Ectodermal cell (in vitro differentiated cells): ENCODE measurements around the gene MYOCOS.
"Not testable (repeated sequence)": the region's sequence is repeated elsewhere in the genome, so short reads cannot be mapped to it uniquely, and the experiment has no call there.

Experiments
- H3K27ac ChIP-seq: 2 replicates; pipeline ENCODE4 v1.7.0; 2013; ENCODE audit warnings: mild to moderate bottlenecking, low read depth, low read length; ENCODE audit not compliant: insufficient read depth, poor library complexity, severe bottlenecking
- H3K27me3 ChIP-seq: 2 replicates; pipeline ENCODE4 v1.7.0; 2013; ENCODE audit warnings: mild to moderate bottlenecking, low read length; ENCODE audit not compliant: insufficient read depth, control insufficient read depth, poor library complexity, severe bottlenecking
- H3K36me3 ChIP-seq: one replicate; pipeline ENCODE4 v1.7.0; 2013; ENCODE audit warnings: low read length; ENCODE audit not compliant: control insufficient read depth, insufficient read depth
- H3K4me1 ChIP-seq: one replicate; pipeline ENCODE4 v1.7.0; 2013; ENCODE audit warnings: low read length; ENCODE audit not compliant: control insufficient read depth, insufficient read depth
- H3K4me3 ChIP-seq: 2 replicates; pipeline ENCODE4 v1.7.0; 2013; ENCODE audit warnings: low read depth, low read length, control low read depth; ENCODE audit not compliant: insufficient read depth
- H3K9me3 ChIP-seq: 2 replicates; pipeline ENCODE4 v1.7.0; 2013; ENCODE audit warnings: mild to moderate bottlenecking, low read length, moderate library complexity; ENCODE audit not compliant: control insufficient read depth
- WGBS, 2 experiments: methylation state at CpG; one replicate each; pipeline ENCODE4 v1.1.7; 2013; ENCODE audit warnings: missing lambda C conversion rate in 2 of 2; 5-methylcytosine and 5-hydroxymethylcytosine counted together

Gene MYOCOS

DNA sequence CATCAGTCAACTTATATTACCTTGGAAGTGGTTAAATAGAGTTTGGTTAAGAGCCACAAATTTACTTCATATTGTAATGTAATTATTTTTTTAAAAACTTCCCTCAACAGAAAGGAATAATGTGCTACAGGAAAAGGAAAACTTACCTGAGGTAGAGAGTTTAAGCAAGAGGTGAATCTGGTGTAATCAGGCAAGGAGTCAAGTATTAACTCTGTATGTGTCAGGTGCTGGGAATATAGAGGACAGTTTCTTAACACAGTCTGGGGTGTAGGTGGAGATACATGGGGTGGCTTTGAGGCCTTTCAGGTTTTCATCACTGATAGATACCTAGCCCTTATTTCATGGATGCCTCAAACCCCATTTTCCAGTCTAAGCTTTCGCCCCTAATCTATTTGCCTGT, 25.9 kb upstream of the MYOCOS start:
- WGBS, 2 experiments: 100% methylated on average over 1 of the region's 1 CpG
- Histone ChIP-seq H3K4me1 (no peaks in the 10 kb centered on the region), H3K27me3 (no peaks in the 10 kb centered on the region), H3K4me3 (no peak overlapping the region), H3K27ac (no peak overlapping the region), H3K9me3 (no peaks in the 10 kb centered on the region), H3K36me3 (peaks cover 6% of the 10 kb centered on the region)

DNA sequence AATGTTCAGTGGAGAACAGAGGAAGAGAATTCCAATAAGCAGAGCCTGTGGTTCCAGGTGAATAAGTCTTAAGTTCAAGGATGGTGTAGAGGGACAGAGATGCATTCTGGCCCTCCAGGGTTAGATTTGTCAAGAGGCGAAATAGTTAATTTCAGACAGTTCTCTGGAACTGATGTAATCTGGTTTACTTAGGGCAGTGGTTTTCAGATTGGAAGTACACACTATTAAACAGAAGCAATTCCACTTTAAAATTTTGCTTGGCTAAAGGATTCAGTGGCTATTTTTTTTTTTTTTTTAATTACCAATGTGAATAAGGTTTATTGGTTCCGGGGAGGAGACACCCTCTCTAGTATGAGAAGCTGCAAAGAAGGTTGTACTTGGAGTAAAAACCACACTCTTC, 25.3 kb upstream of the MYOCOS start:
- Histone ChIP-seq H3K27me3 (no peaks in the 10 kb centered on the region), H3K4me1 (no peaks in the 10 kb centered on the region), H3K9me3 (no peaks in the 10 kb centered on the region), H3K27ac (no peak overlapping the region), H3K4me3 (no peak overlapping the region), H3K36me3 (peaks cover 6% of the 10 kb centered on the region)
- WGBS, 2 experiments: 86 to 96% methylated on average over 2 of the region's 2 CpGs

DNA sequence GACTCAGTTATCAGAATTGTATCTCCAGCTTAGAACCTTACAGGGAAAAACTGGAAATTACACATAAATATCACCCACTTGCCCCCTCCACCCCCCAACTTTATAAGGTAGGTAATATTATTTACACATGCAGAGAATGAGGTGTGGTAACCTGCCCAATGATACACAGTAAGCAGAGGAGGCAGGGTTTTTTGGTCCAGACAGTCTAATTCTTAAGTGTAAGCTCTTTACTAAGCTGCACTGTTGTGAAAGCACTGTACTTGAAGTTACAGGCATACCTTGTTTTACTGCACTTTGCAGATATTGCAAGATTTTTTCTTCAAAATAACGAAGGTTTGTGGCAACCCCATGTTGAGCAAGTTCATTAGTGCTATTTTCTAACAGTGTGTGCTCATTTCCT, 24.8 kb upstream of the MYOCOS start:
- H3K9me3 ChIP-seq: no peaks in the 10 kb centered on the region
- WGBS, 2 experiments: 90 to 94% methylated on average over 1 of the region's 1 CpG

DNA sequence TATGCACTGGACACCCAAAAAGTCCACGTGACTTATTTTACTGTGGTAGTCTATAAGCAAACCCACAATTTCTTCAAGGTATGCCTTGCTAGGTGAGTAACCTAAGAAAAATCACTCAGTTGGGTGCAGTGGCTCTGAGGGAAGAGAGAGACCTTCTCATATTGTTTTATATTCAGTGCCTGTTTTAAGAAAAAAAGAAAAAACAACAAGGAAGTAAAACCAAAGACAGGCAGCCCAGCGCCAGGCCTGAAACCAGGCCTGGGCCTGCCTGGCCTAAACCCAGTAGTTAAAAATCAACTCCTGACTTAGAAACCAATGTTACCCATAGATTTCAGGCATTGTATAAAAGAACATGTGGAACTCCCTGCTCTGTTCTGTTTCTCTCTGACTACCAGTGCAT, 21.7 kb upstream of the MYOCOS start:
- not testable (repeated sequence) for H3K4me3 ChIP-seq, H3K36me3 ChIP-seq, H3K27ac ChIP-seq, H3K9me3 ChIP-seq, H3K27me3 ChIP-seq, H3K4me1 ChIP-seq
- WGBS, 2 experiments: 100% methylated on average over 2 of the region's 2 CpGs

More for the DNA sequence above, 24.8 kb upstream of the MYOCOS start:
- Histone ChIP-seq H3K36me3 (peaks cover 3% of the 10 kb centered on the region), H3K4me1 (no peaks in the 10 kb centered on the region), H3K4me3 (no peak overlapping the region), H3K27me3 (no peaks in the 10 kb centered on the region), H3K27ac (no peak overlapping the region)

DNA sequence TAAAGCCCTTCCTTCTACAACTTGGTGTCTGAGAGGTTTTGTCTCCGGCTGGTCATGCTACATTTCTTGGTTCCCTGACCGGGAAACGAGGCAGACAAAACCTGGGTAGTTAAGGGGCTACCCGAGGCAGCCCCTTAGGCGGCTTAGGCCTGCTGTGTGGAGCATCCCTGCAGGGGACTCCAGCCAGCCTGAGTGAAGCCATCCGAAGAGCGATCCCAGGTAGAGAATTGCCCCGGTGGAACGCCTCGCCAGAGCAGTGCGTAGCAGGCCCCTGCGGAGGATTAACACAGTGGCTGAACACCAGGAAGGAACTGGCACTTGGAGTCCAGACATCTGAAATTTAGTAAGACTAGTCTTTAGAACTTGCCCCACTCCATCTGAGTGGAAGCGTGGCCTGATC, 21.2 kb upstream of the MYOCOS start:
- H3K36me3 ChIP-seq: no peaks in the 10 kb centered on the region
- WGBS, 2 experiments: 87 to 91% methylated on average over 13 of the region's 13 CpGs
- no peak overlapping the region for H3K4me3 ChIP-seq
- no peak overlapping the region for H3K27ac ChIP-seq
- H3K9me3 ChIP-seq: no peaks in the 10 kb centered on the region
- H3K4me1 ChIP-seq: no peaks in the 10 kb centered on the region
- no peaks in the 10 kb centered on the region for H3K27me3 ChIP-seq

DNA sequence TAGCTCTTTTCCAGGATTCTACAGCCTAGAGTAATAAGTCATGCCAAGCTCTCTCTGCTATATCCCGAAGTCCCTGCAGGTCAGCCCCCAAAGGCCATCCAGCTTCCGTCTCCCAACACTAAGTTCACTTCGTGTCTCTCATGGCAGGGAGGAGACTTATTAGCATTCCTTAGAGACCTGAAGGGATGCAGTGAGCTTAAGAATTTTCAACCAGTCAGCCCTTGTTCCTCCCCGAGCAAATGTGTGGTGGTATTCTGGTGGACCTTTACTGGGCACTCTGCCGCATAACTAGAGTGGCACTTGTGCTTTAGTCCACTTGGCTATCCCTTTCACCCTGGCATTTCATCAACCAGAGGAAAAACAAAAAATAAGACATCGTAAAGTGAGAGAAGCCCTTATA, 19.0 kb upstream of the MYOCOS start:
- WGBS, 2 experiments: 56 to 60% methylated on average over 6 of the region's 6 CpGs
- not testable (repeated sequence) for H3K27ac ChIP-seq, H3K36me3 ChIP-seq, H3K4me1 ChIP-seq, H3K4me3 ChIP-seq, H3K9me3 ChIP-seq, H3K27me3 ChIP-seq

DNA sequence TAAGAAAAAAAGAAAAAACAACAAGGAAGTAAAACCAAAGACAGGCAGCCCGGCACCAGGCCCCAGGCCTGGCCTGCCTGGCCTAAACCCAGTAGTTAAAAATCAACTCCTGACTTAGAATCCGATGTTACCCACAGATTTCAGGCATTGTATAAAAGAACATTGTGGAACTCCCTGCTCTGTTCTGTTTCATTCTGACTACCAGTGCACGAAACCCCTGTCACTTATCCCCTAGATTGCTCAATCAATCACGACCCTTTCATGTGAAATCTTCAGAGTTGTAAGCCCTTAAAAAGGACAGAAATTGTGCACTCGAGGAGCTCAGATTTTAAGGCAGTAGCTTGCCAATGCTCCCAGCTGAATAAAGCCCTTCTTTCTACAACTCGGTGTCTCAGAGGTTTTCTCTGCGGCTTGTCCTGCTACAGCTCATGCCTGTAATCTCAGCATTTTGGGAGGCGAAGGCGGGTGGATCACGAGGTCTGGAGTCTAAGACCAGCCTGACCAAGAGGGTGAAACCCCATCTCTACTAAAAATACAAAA, 15.6 kb upstream of the MYOCOS start:
- H3K4me3 ChIP-seq: no peak overlapping the region
- no peak overlapping the region for H3K27ac ChIP-seq
- 92 to 93% methylated on average over 10 of the region's 10 CpGs for WGBS, 2 experiments
- no peaks in the 10 kb centered on the region for H3K36me3 ChIP-seq
- no peaks in the 10 kb centered on the region for H3K4me1 ChIP-seq
- H3K9me3 ChIP-seq: no peaks in the 10 kb centered on the region
- no peaks in the 10 kb centered on the region for H3K27me3 ChIP-seq

DNA sequence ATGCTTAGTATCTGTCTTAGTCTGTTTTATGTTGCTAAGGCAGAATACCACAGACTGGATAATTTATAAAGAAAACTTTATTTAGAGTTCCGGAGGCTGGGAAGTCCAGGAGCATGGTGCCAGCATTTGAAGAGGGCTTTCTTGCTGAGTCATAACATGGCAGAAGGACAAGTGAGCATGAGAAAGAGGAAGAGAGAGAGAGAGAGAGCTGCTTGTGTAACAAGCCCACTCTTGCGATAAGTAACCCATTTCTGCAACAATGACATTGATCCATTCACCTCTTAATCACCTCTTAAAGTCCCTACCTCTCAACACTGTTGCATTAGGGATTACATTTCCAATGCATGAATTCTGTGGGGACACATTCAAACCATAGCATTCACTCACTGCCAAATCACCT, 11.7 kb upstream of the MYOCOS start:
- H3K27ac ChIP-seq: no peak overlapping the region
- WGBS, 2 experiments: 94 to 97% methylated on average over 2 of the region's 2 CpGs

DNA sequence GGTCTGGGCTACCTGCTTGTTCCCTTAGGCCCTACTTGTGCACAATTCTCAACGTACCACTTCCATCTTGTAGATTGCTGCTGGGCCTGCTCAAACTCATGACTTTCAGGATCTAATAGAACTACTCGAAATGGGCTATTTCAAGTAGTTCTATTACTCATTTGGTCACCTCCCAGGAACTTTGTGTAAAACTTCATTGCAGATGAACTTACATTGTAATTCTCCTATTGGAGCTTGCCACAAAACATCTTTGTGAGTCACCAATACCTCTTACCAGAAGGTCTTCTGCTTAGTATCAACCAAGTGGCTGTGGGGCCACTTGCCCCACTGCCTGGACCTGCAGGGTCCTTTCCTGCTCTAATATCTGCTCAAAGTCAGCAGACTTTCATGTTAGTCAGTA, 10.7 kb upstream of the MYOCOS start:
- Histone ChIP-seq H3K4me3 (no peak overlapping the region), H3K9me3 (no peaks in the 10 kb centered on the region), H3K27ac (no peak overlapping the region), H3K27me3 (no peaks in the 10 kb centered on the region), H3K4me1 (no peaks in the 10 kb centered on the region), H3K36me3 (no peaks in the 10 kb centered on the region)
- 92 to 96% methylated on average over 2 of the region's 2 CpGs for whole genome bisulfite sequencing, 2 experiments

More for the DNA sequence above, 11.7 kb upstream of the MYOCOS start:
- H3K4me1 ChIP-seq: no peaks in the 10 kb centered on the region
- no peaks in the 10 kb centered on the region for H3K9me3 ChIP-seq
- H3K4me3 ChIP-seq: no peak overlapping the region
- H3K36me3 ChIP-seq: no peaks in the 10 kb centered on the region
- no peaks in the 10 kb centered on the region for H3K27me3 ChIP-seq

DNA sequence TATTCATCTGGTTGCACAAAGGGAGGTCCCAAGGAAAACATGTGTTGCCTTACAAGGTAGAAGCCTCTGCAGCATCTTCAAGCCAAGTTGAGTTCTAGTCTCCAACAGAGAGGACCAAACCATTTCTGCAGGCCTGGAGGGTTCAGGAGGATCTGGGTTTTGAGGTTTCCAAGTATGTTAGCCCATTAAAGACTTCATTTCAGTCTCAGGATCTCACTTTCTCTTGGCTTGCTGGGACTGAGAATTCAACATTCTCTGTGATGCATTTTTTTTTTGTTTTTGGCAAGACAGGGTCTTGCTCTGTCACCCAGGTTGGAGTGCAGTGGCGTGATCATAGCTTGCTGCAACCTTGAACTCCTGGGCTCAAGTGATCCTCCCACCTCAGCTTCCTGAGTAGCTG, 8.8 kb upstream of the MYOCOS start:
- Histone ChIP-seq H3K4me1 (no peaks in the 10 kb centered on the region), H3K4me3 (no peak overlapping the region), H3K9me3 (no peaks in the 10 kb centered on the region), H3K27me3 (no peaks in the 10 kb centered on the region), H3K27ac (no peak overlapping the region), H3K36me3 (no peaks in the 10 kb centered on the region)
- WGBS, 2 experiments: 92 to 98% methylated on average over 1 of the region's 1 CpG
